ENCODE data around the gene TRRAP. TPM values are rescaled to one million over a fixed set of nuclear protein-coding genes. Genes with fewer than 3 reads are reported as not detected.

Gene TRRAP
- total and polyA plus RNA-seq, 4 donors = 26.3 to 35.3 (median 30.4) TPM

DNA sequence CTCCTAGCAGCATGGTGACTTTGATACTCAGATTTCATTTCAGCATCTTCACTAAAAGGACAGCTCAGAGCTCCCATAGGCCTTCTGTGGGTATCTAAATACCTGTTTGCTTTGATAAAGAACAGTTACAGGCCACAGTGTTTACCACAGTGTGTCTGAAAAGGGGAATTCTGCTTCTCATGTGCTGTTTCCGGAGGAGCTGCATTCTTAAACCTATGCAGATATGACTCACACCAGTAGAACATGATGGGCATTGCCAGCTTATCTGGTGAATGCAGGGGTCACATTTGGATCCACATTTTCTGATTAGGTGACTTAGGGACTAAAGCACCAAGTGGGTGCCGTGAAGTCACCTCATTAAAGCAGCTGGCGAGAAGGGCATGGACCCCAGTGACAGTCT lies 52.6 kb downstream of the TRRAP start:
- WGBS (ENCODE audit: insufficient coverage) = 96% methylated on average over 3 of the region's 3 CpGs
- Histone ChIP-seq H3K36me3 (ENCODE audit: control insufficient read depth, insufficient read depth, low read length) (peaks cover 65% of the 10 kb centered on the region), H3K9me3 (ENCODE audit: control insufficient read depth, insufficient read depth, low read length) (no peaks in the 10 kb centered on the region), H3K4me1 (ENCODE audit: control insufficient read depth, insufficient read depth, low read length) (no peaks in the 10 kb centered on the region), H3K4me3 (ENCODE audit: low read depth, low read length) (no peak overlapping the region), H3K27me3 (ENCODE audit: control insufficient read depth, insufficient read depth, low read length) (no peaks in the 10 kb centered on the region), H3K27ac (ENCODE audit: low read depth, low read length) (no peak overlapping the region)
- DNase-seq (ENCODE audit: low read depth in 4 of 6, low spot score in 6 of 6) = no peak

DNA sequence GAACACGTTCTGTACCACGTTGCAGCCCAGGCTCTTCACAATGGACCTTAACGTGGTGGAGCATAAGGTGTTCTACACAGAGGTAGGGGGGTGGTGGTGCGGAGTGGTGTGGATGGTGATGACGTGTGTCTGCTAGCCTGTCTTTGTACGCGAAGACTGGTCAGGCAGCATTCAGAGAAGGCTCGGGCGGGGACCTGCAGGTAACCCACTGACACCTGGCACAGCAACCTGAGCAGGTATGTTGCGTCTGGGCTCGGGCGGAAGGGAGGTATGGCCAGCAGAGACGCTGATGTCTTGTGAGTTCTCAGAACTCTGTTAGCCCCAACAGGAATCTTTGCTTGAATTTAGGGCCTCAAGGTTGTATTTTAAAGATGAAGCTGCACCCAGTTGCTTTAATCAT lies 55.0 kb downstream of the TRRAP start:
- DNase-seq (ENCODE audit: low read depth in 4 of 6, low spot score in 6 of 6) = no peak
- WGBS (ENCODE audit: insufficient coverage) = 97% methylated on average over 13 of the region's 13 CpGs
- Histone ChIP-seq H3K9me3 (ENCODE audit: control insufficient read depth, insufficient read depth, low read length) (no peaks in the 10 kb centered on the region), H3K36me3 (ENCODE audit: control insufficient read depth, insufficient read depth, low read length) (peaks cover 66% of the 10 kb centered on the region), H3K27ac (ENCODE audit: low read depth, low read length) (no peak overlapping the region), H3K4me3 (ENCODE audit: low read depth, low read length) (no peak overlapping the region), H3K4me1 (ENCODE audit: control insufficient read depth, insufficient read depth, low read length) (no peaks in the 10 kb centered on the region), H3K27me3 (ENCODE audit: control insufficient read depth, insufficient read depth, low read length) (no peaks in the 10 kb centered on the region)

DNA sequence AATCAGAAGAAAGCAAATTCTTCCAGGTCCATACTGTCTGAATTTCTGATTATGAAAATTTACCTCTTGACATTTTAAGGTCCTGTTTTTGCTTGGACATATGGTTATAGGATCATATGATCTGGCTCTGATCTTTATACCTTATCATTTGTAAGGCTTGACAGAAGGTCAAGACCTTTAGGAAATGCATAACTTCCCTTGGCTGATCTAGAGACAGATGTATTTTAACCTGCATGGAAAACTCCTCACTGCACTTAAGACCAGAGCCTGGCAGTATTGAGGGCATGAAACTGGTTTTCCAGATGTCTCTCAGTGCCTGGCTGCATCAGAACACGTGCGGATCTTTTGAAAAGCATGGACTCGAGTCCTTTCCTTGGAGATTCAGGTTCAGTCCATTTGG lies 55.9 kb downstream of the TRRAP start:
- WGBS (ENCODE audit: insufficient coverage) = no CpG with 5 or more reads among the region's 3 CpGs
- Histone ChIP-seq H3K4me3 (ENCODE audit: low read depth, low read length) (no peak overlapping the region), H3K27ac (ENCODE audit: low read depth, low read length) (no peak overlapping the region), H3K36me3 (ENCODE audit: control insufficient read depth, insufficient read depth, low read length) (peaks cover 57% of the 10 kb centered on the region), H3K27me3 (ENCODE audit: control insufficient read depth, insufficient read depth, low read length) (no peaks in the 10 kb centered on the region), H3K4me1 (ENCODE audit: control insufficient read depth, insufficient read depth, low read length) (no peaks in the 10 kb centered on the region), H3K9me3 (ENCODE audit: control insufficient read depth, insufficient read depth, low read length) (no peaks in the 10 kb centered on the region)
- no peak for DNase-seq (ENCODE audit: low read depth in 4 of 6, low spot score in 6 of 6)

DNA sequence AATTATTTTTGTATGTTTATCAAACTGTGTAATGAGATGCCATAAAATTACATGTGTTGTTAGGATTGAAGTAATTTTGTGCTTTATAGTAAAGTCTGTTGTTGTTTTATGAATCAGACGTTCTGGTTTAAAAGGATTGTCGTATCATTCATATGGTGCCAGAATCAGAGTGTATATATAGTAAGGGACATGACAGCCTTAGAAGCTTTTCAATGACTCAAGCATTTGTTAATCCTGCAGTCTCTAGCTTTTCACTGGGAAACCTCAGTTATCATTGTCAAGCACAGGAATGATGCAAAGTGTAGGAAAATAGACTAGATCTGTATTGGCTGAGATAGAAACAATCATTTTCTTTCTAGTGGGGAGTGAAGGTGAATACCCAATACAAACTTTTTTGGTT lies 57.5 kb downstream of the TRRAP start:
- no peak for DNase-seq (ENCODE audit: low read depth in 4 of 6, low spot score in 6 of 6)
- Histone ChIP-seq H3K27ac (ENCODE audit: low read depth, low read length) (no peak overlapping the region), H3K36me3 (ENCODE audit: control insufficient read depth, insufficient read depth, low read length) (peaks cover 51% of the 10 kb centered on the region), H3K4me1 (ENCODE audit: control insufficient read depth, insufficient read depth, low read length) (no peaks in the 10 kb centered on the region), H3K4me3 (ENCODE audit: low read depth, low read length) (no peak overlapping the region), H3K9me3 (ENCODE audit: control insufficient read depth, insufficient read depth, low read length) (no peaks in the 10 kb centered on the region), H3K27me3 (ENCODE audit: control insufficient read depth, insufficient read depth, low read length) (no peaks in the 10 kb centered on the region)
- 61% methylated on average over 2 of the region's 2 CpGs for WGBS (ENCODE audit: insufficient coverage)

DNA sequence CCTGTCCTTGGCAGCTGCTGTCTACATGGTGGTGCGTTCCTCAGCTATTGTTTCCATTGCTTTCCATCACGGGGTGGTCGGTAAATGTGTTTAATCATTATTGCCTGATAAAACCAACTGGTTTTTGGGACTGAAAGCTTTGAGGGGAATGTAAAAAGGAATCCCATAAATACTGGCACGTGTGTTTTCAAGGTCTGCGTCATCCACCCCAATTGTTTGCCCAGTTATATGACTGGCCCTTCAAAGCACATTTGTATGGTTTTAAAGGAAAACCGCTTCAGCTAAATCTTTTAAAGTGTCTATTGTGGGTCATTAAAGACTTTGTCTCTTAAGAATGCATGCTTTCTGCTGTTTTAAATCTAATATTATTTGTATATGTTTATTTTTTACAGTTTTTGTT lies 65.0 kb downstream of the TRRAP start:
- H3K27ac ChIP-seq (ENCODE audit: low read depth, low read length) = no peak overlapping the region
- no peaks in the 10 kb centered on the region for H3K4me1 ChIP-seq (ENCODE audit: control insufficient read depth, insufficient read depth, low read length)
- 60% methylated on average over 1 of the region's 6 CpGs for WGBS (ENCODE audit: insufficient coverage)
- no peaks in the 10 kb centered on the region for H3K27me3 ChIP-seq (ENCODE audit: control insufficient read depth, insufficient read depth, low read length)
- H3K9me3 ChIP-seq (ENCODE audit: control insufficient read depth, insufficient read depth, low read length) = no peaks in the 10 kb centered on the region
- no peak overlapping the region for H3K4me3 ChIP-seq (ENCODE audit: low read depth, low read length)
- peaks cover 46% of the 10 kb centered on the region for H3K36me3 ChIP-seq (ENCODE audit: control insufficient read depth, insufficient read depth, low read length)
- DNase-seq (ENCODE audit: low read depth in 4 of 6, low spot score in 6 of 6) = peak in 1 of 6 donors; percentile 49

DNA sequence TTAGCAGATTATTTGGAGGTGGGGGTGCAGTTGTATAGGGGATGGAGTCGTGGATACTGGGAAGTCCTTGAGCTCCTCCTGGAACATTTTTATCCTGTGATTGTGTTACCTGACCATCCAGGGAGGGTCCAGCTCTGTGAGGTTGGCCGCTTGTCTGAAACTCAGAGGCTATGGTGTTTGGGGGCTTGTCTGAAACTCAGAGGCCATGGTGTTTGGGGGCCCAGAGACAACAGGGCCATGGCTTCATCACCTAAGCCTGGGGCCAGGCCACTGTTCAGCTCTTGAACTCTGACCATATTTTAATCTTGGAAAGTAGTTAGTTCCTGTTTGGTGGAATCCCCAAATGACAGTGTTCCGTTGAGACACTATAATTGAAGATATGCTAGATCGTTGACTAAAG lies 66.1 kb downstream of the TRRAP start:
- Histone ChIP-seq H3K9me3 (ENCODE audit: control insufficient read depth, insufficient read depth, low read length) (no peaks in the 10 kb centered on the region), H3K4me3 (ENCODE audit: low read depth, low read length) (no peak overlapping the region), H3K27ac (ENCODE audit: low read depth, low read length) (no peak overlapping the region), H3K27me3 (ENCODE audit: control insufficient read depth, insufficient read depth, low read length) (no peaks in the 10 kb centered on the region), H3K4me1 (ENCODE audit: control insufficient read depth, insufficient read depth, low read length) (no peaks in the 10 kb centered on the region), H3K36me3 (ENCODE audit: control insufficient read depth, insufficient read depth, low read length) (peaks cover 57% of the 10 kb centered on the region)
- WGBS (ENCODE audit: insufficient coverage) = 100% methylated on average over 4 of the region's 4 CpGs
- DNase-seq (ENCODE audit: low read depth in 4 of 6, low spot score in 6 of 6) = no peak

DNA sequence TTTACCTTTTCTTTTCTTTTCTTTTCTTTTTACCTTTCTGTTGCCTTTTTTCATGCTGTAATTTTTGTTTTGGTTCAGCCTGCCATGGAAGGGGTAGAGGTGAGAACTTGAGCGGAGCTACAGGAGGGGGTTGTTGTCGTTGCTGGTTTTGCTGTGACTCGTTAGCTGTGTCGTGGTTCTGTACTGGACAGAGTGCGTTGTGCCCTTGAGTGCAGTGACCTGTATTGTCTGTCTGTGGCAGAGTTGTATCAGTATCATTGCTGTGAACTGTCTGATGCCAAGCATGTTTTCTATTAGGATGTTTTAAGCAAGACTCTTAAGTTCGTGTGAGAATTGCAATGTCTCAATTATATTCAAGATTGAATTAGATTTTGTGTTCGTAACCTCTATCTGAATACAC lies 67.5 kb downstream of the TRRAP start:
- Histone ChIP-seq H3K4me3 (ENCODE audit: low read depth, low read length) (no peak overlapping the region), H3K9me3 (ENCODE audit: control insufficient read depth, insufficient read depth, low read length) (no peaks in the 10 kb centered on the region), H3K27ac (ENCODE audit: low read depth, low read length) (no peak overlapping the region), H3K4me1 (ENCODE audit: control insufficient read depth, insufficient read depth, low read length) (no peaks in the 10 kb centered on the region), H3K36me3 (ENCODE audit: control insufficient read depth, insufficient read depth, low read length) (peaks cover 63% of the 10 kb centered on the region), H3K27me3 (ENCODE audit: control insufficient read depth, insufficient read depth, low read length) (no peaks in the 10 kb centered on the region)
- peak in 1 of 6 donors; percentile 31 for DNase-seq (ENCODE audit: low read depth in 4 of 6, low spot score in 6 of 6)
- WGBS (ENCODE audit: insufficient coverage) = 89% methylated on average over 5 of the region's 7 CpGs

DNA sequence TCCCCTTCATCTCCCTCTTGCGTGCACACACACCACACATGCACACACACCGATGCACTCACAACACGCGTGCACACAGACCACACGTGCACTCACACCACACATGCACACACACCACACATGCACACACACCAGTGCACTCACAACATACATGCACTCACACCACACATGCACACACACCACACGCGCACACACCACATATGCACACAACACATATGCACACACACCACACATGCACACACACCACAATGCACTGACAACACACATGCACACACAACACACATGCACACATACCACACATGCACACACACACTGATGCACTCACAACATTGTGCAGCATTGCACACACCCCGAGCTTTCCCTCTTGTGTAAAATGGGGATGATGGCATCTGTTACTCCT lies 68.1 kb downstream of the TRRAP start:
- Histone ChIP-seq H3K4me1 (ENCODE audit: control insufficient read depth, insufficient read depth, low read length) (no peaks in the 10 kb centered on the region), H3K9me3 (ENCODE audit: control insufficient read depth, insufficient read depth, low read length) (no peaks in the 10 kb centered on the region), H3K27me3 (ENCODE audit: control insufficient read depth, insufficient read depth, low read length) (no peaks in the 10 kb centered on the region), H3K36me3 (ENCODE audit: control insufficient read depth, insufficient read depth, low read length) (peaks cover 61% of the 10 kb centered on the region), H3K4me3 (ENCODE audit: low read depth, low read length) (no peak overlapping the region), H3K27ac (ENCODE audit: low read depth, low read length) (no peak overlapping the region)
- no peak for DNase-seq (ENCODE audit: low read depth in 4 of 6, low spot score in 6 of 6)
- over 99% methylated on average over 7 of the region's 8 CpGs for WGBS (ENCODE audit: insufficient coverage)

DNA sequence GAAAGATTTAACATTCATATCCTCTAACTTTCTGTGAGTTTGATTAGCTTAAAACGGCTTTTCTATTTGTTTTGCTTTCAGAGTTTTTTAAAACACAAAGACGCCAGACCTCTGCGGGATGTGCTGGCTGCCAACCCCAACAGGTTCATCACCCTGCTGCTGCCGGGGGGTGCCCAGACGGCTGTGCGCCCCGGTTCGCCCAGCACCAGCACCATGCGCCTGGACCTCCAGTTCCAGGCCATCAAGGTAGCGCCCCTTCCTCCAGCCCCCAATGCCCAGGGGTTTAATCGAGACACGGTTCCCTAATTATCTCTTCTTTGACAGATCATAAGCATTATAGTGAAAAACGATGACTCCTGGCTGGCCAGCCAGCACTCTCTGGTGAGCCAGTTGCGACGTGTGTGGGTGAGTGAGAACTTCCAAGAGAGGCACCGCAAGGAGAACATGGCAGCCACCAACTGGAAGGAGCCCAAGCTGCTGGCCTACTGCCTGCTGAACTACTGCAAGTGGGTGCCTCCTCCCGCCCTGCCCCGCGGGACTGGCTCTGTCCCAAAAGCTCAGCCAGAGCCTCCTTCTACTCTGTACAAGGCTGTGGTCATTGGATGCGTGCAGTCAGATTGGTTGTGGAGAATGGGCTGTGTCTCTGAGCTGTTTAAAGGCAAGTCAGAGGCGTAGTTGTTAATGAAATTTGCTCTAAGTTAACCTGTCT lies 71.2 kb downstream of the TRRAP start:
- H3K27ac ChIP-seq (ENCODE audit: low read depth, low read length) = no peak overlapping the region
- peaks cover 68% of the 10 kb centered on the region for H3K36me3 ChIP-seq (ENCODE audit: control insufficient read depth, insufficient read depth, low read length)
- H3K4me1 ChIP-seq (ENCODE audit: control insufficient read depth, insufficient read depth, low read length) = no peaks in the 10 kb centered on the region
- no peaks in the 10 kb centered on the region for H3K9me3 ChIP-seq (ENCODE audit: control insufficient read depth, insufficient read depth, low read length)
- peak in 1 of 6 donors; percentile 21 for DNase-seq (ENCODE audit: low read depth in 4 of 6, low spot score in 6 of 6)
- no peak overlapping the region for H3K4me3 ChIP-seq (ENCODE audit: low read depth, low read length)
- H3K27me3 ChIP-seq (ENCODE audit: control insufficient read depth, insufficient read depth, low read length) = no peaks in the 10 kb centered on the region
- WGBS (ENCODE audit: insufficient coverage) = 90% methylated on average over 18 of the region's 21 CpGs

DNA sequence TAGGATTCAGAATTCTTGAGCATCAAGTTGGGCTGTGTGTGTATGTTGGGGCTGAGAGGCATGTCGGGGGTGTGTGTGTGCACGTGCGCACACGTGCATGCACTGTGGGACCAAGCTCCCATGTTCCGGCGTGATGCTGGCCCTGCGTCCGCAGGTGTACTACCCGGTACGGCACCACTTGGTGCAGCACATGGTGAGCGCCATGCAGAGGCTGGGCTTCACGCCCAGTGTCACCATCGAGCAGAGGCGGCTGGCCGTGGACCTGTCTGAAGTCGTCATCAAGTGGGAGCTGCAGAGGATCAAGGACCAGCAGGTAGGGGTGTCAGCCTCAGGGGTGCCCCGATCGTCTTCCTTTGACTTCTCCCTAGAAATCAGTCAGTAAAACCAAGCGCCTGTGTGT lies 77.7 kb downstream of the TRRAP start:
- no peaks in the 10 kb centered on the region for H3K27me3 ChIP-seq (ENCODE audit: control insufficient read depth, insufficient read depth, low read length)
- H3K27ac ChIP-seq (ENCODE audit: low read depth, low read length) = no peak overlapping the region
- 97% methylated on average over 18 of the region's 19 CpGs for WGBS (ENCODE audit: insufficient coverage)
- no peaks in the 10 kb centered on the region for H3K9me3 ChIP-seq (ENCODE audit: control insufficient read depth, insufficient read depth, low read length)
- DNase-seq (ENCODE audit: low read depth in 4 of 6, low spot score in 6 of 6) = no peak
- H3K4me1 ChIP-seq (ENCODE audit: control insufficient read depth, insufficient read depth, low read length) = no peaks in the 10 kb centered on the region
- peaks cover 72% of the 10 kb centered on the region for H3K36me3 ChIP-seq (ENCODE audit: control insufficient read depth, insufficient read depth, low read length)
- no peak overlapping the region for H3K4me3 ChIP-seq (ENCODE audit: low read depth, low read length)
